Activated CD4-positive, alpha-beta T cell treated with anti-CD3 and anti-CD28 coated beads for 48 hours (primary cell): ENCODE results near the gene CYTIP.
"Not testable (repeated sequence)": the region's sequence is repeated elsewhere in the genome, so short reads cannot be mapped to it uniquely, and the experiment has no call there.

Experiments
- DNase-seq: peaks from one replicate; pipeline ENCODE4 v3.0.0-alpha.2; 2020

The CYTIP gene

GRCh38 chr2:157421331-157421944 lies 22.5 kb downstream of the CYTIP start:
- DNase-seq, result no peak

GRCh38 chr2:157420771-157421323 lies 23.0 kb downstream of the CYTIP start:
- DNase-seq, result peak; percentile 51

GRCh38 chr2:157419031-157419575 lies 24.8 kb downstream of the CYTIP start:
- DNase-seq, result no peak

- DNase-seq, result peak; percentile 31
Measured at GRCh38 chr2:157418239-157418641, 25.6 kb downstream of the CYTIP start.

GRCh38 chr2:157415591-157416101 lies 28.2 kb downstream of the CYTIP start:
- no peak for DNase-seq

- peak; percentile 27 for DNase-seq
Measured at GRCh38 chr2:157414050-157414449, 29.8 kb downstream of the CYTIP start.

GRCh38 chr2:157413326-157414035 lies 30.4 kb downstream of the CYTIP start:
- DNase-seq, result peak; percentile 68

GRCh38 chr2:157411624-157412336 lies 32.1 kb downstream of the CYTIP start:
- DNase-seq, result no peak

- not testable (repeated sequence) for DNase-seq
Measured at GRCh38 chr2:157405398-157405797, 38.5 kb downstream of the CYTIP start.

GRCh38 chr2:157404363-157404762 lies 39.5 kb downstream of the CYTIP start:
- peak; percentile 72 for DNase-seq

- DNase-seq, result peak; percentile 32
Measured at GRCh38 chr2:157402801-157403485, 40.9 kb downstream of the CYTIP start.

GRCh38 chr2:157395811-157396210 lies 48.1 kb downstream of the CYTIP start:
- no peak for DNase-seq

- no peak for DNase-seq
Measured at GRCh38 chr2:157394928-157395327, 49.0 kb downstream of the CYTIP start.

GRCh38 chr2:157393348-157393747 lies 50.5 kb downstream of the CYTIP start:
- no peak for DNase-seq

GRCh38 chr2:157388827-157389226 lies 55.1 kb downstream of the CYTIP start:
- DNase-seq, result no peak

GRCh38 chr2:157386747-157387146 lies 57.1 kb downstream of the CYTIP start:
- DNase-seq, result no peak

- no peak for DNase-seq
Measured at GRCh38 chr2:157386247-157386646, 57.6 kb downstream of the CYTIP start.

GRCh38 chr2:157377861-157378260 lies 66.0 kb downstream of the CYTIP start:
- DNase-seq, result no peak

GRCh38 chr2:157376041-157376440 lies 67.8 kb downstream of the CYTIP start:
- DNase-seq, result no peak

GRCh38 chr2:157375384-157375783 lies 68.5 kb downstream of the CYTIP start:
- DNase-seq, result no peak

- DNase-seq, result not testable (repeated sequence)
Measured at GRCh38 chr2:157368508-157368907, 75.4 kb downstream of the CYTIP start.

GRCh38 chr2:157367704-157368103 lies 76.2 kb downstream of the CYTIP start:
- DNase-seq, result no peak
